Measurements from ENCODE around the gene HNRNPUL1.
"Not testable (repeated sequence)": the region's sequence is repeated elsewhere in the genome, so short reads cannot be mapped to it uniquely, and the experiment has no call there.

HNRNPUL1 gene

DNA sequence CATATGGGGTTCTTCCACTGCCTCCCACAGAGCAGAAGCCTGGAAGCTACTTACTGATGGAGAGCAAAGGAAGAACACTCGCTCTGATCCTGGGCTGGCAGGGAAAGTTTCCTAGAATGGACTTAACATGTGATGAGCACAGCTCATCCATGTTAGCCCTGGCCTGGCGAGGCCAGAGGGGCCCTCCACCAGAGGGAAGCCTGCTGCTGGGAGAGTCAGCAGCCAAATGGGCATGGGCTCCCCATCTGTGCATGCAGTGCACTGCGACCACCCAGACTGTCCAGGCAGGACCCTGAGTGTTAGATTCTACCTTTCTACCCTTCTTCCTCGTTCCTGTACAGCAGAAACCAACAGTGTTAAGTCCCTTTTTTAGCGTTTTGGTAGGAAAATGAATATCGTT, 8.9 kb downstream of the HNRNPUL1 start:
- no peak for FAIRE-seq
- DNase-seq (ENCODE audit: insufficient read length, low spot score): no peak

DNA sequence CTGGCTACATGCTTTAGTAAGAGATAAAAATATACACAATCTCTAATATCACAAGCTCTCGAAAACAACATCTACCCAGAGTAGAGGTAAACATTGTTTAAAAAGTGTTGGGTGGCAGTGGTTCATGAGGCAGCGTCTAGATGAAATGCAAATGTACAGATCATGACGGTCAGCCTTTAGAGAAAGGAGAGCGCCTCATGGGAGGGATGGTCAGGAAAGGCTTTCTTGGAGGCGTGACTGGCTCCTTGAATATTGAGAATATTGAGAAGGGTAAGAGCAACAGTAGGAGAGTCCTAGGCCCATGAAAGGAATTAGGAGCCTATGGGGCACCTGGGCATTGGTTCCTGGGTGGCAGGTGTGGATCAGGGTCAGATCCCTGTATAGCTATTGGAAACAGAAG, 10.6 kb downstream of the HNRNPUL1 start:
- DNase-seq (ENCODE audit: insufficient read length, low spot score): no peak
- FAIRE-seq: no peak

DNA sequence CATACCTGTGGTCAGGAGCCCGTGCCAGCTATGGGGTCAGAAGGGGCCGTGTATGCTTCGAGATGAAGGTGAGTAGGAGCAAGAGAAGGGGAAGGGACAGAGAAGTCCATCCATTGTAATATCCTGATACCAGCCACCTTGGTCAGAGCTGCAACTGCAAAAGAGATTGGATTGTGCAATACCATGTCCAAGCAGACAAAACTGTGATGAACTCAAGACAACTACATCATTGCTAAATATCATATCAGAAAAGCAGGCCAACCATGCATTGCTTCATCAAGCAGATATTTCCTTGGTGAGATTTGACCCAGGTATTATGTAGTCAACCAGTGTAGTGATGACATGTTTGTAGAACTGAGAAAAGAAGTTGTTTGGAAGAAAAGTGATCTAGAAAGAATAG, 12.1 kb downstream of the HNRNPUL1 start:
- FAIRE-seq (no peak), DNase-seq (ENCODE audit: insufficient read length, low spot score) (no peak)

GRCh38 chr19:41278478-41278877, 14.3 kb downstream of the HNRNPUL1 start:
- FAIRE-seq (no peak), DNase-seq (ENCODE audit: insufficient read length, low spot score) (no peak)

DNA sequence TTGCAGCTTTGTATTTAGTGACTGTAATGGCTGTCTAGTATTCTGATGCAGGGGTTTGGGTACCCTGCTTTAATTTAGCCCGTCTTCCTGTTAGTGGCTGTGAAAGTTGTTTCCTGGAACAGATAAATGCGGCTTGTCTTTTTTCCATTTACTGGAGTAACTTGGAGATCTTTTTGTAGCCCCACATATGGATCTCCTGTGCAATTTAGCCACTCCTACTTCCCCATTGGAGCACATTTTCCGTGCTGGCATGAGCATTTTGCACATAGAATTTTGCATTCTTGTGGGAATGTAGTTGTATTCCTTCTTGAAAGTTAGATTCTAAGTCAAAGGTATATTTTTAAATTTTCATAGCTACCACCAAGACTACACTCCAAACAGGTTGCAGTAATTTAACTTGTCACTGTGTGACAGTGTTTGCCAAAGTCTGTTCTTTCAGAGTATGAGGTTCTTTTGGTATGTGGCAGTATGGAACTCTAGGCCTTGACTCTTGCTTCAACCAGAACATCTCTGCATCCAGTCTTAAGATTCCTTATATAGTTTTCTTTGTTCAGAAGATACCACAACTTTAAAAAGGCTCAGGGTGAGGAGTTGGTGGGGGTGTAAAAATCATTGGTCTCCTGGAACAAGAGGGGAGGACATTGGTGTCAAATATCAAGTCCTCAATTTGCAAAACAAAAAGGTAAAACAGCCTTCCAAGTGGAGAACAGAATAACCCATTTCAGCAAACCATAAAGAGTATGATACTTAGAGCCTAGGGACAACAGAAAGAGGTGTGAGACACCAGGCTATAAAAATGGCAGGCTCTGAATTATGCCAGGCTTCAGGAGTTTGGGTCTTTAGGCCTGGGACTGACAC, 24.7 kb downstream of the HNRNPUL1 start:
- no peak for FAIRE-seq
- DNase-seq (ENCODE audit: insufficient read length, low spot score): no peak

- FAIRE-seq; DNase-seq (ENCODE audit: insufficient read length, low spot score): not testable (repeated sequence)
Measured at GRCh38 chr19:41289814-41290213, 25.6 kb downstream of the HNRNPUL1 start.

GRCh38 chr19:41294393-41294792, 30.2 kb downstream of the HNRNPUL1 start:
- FAIRE-seq (no peak), DNase-seq (ENCODE audit: insufficient read length, low spot score) (no peak)

GRCh38 chr19:41295499-41295898, 31.3 kb downstream of the HNRNPUL1 start:
- FAIRE-seq (no peak), DNase-seq (ENCODE audit: insufficient read length, low spot score) (no peak)

GRCh38 chr19:41296433-41296871, 32.3 kb downstream of the HNRNPUL1 start:
- DNase-seq (ENCODE audit: insufficient read length, low spot score): no peak
- no peak for FAIRE-seq

DNA sequence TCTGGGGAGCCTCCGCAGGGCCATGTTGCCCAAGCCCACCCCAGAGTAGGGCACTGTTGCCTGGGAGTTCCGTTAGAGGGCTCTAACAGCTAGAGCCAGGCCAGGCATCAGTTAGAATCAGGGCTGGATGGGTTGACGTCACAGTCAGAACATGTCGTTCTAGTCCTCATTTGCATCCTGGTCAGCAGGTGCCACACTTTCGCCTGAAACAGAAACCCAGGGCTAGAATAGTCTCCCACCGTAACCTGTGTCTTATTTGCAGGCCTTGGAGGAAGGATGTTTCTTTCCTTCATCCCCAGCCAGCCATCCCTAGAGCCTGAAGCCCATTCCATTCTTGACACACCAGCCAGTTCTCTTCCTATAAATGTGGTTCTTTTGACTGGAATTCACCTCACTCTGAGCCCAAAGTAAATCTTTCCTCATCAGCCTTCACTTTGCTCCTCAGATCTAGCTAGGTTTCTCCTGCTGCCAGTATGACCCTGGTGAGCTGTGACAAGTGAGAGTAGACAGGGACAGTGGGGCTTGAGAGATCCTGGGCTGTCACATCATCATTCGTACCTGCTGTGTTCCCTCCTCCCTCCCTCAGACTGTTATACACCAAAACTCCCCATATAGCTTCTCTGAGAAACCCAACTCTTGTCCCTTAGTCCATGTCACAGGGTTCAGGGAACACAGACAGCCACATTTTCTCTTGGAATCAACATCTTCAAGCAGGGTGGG, 33.6 kb downstream of the HNRNPUL1 start:
- DNase-seq (ENCODE audit: insufficient read length, low spot score): no peak
- no peak for FAIRE-seq

GRCh38 chr19:41298348-41298964, 34.3 kb downstream of the HNRNPUL1 start:
- no peak for FAIRE-seq

GRCh38 chr19:41299046-41299754, 35.0 kb downstream of the HNRNPUL1 start:
- FAIRE-seq (no peak), DNase-seq (ENCODE audit: insufficient read length, low spot score) (no peak)

More at GRCh38 chr19:41298348-41298964, 34.3 kb downstream of the HNRNPUL1 start:
- no peak for DNase-seq (ENCODE audit: insufficient read length, low spot score)

DNA sequence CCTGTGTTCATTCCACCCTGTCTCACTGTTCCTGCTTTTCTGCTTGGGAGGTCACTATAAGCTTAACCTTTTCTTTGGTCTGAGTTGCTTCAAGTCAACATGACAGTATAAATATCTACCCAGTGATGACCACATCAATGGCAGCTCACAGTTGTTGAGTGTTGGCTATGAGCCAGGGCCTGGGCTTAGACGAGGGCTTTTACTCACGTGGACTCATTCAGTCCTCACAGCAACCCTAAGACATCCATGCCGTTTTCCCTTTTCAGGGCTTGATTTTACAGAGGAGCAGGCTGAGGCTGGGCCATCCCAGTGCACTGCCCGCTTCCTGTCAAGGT, 35.5 kb downstream of the HNRNPUL1 start:
- DNase-seq (ENCODE audit: insufficient read length, low spot score) (no peak), FAIRE-seq (no peak)

DNA sequence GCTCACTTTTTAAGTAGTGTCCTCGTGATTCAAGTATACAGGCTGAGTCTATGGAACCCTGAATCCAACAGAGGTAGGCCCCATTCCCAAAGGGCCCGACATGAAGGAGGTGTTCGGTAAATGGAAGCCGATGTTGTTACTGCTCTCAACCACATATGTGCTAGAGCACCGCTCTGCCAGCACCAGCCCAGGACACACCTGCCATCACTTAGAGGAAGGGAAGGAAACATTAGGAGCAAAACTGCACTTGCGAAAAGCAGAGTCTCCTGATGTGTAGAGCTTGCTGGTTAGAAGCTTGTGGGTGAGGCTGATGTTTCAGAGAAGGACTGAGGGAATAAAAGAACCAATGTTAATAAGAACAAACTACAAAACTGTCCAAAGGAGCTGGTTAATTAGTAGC, 36.4 kb downstream of the HNRNPUL1 start:
- FAIRE-seq: no peak
- no peak for DNase-seq (ENCODE audit: insufficient read length, low spot score)

GRCh38 chr19:41302624-41303351, 38.6 kb downstream of the HNRNPUL1 start:
- DNase-seq (ENCODE audit: insufficient read length, low spot score) (no peak), FAIRE-seq (no peak)

GRCh38 chr19:41303954-41304353, 39.8 kb downstream of the HNRNPUL1 start:
- FAIRE-seq: no peak

DNA sequence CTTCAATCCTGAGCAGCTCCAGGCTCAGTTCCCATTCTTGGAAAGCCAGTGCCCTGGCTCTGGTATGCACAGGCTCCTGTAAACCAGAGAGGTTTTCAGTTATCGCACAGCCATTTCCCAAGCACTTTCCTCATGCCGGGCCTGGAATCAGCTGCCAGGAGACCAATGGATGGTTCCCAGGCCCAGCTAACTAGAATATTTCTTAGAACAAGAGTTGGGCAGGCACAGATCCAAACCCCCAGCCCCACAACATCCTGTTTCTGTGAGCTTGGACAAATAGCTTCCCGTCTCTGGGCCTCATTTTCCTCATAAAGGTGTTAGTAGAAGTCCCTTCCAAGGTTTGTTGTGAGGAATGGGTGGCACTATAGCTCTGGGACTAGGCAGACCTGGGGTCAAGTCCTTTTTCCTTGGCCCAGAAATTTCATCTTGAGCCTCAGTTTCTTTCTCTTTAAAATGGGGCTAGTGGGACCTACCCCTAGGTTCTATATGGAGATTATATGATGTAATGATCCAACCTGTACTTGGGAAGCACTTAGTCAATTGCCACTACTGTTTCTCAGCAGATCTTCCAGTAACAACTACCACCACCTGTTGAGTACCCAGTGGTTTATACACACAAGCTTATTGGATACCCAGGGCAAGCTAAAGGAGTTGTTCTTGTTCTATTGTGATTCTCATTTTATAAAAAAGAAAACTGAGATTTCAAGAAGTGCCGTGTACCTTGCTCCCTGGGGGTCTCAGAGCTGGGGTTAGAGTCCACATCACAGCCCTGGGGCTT, 40.7 kb downstream of the HNRNPUL1 start:
- no peak for DNase-seq (ENCODE audit: insufficient read length, low spot score)
- no peak for FAIRE-seq

More at GRCh38 chr19:41303954-41304353, 39.8 kb downstream of the HNRNPUL1 start:
- no peak for DNase-seq (ENCODE audit: insufficient read length, low spot score)

DNA sequence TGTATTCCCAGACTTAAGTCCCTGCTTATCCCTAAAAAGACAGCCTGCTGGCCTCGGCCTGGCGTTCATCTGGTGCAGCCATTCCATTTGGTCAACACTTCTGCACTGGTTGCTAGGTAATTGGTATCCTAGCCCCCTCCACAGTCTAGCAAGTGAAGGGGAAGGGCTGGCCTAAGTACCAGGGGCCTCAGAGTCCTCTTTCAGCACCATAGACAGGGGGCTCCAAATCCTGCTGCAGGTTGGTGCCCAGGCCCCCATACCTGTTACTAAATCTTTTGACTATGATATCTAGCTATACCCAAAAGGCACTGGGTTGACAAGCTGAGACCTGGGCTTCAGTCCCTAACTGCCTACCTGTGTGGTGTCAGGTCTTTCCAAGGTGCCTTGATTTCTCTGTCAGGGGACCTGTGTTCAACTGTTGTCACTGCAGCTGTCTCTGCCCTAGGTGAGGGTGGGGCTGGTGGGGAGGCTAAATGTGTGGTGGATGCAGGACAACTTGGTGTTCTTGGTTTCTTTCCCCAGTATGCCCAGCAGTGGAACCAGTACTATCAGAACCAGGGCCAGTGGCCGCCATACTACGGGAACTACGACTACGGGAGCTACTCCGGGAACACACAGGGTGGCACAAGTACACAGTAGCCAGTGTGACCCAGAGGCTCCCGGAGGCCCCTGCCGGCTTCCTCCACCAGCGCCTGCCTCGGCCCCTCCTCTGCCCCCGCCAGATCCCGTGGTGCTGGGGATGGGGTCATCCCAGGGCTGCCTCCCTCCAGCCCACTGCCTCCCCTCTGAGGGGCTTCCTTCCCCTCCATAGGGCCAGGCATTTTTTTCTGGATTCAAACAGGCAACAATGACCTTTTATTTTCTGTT, 42.0 kb downstream of the HNRNPUL1 start:
- DNase-seq (ENCODE audit: insufficient read length, low spot score): no peak
- no peak for FAIRE-seq
